ENCODE data around the gene ZNF569. TPM values are rescaled to one million over a fixed set of nuclear protein-coding genes. Genes with fewer than 3 reads are reported as not detected.

ZNF569 gene
- total and polyA plus RNA-seq, 2 donors (not counting 3 experiments of a cell fraction or from before 2014, with no cell fraction given) = 0.86 to 4.4 TPM

- H3K4me2 ChIP-seq (ENCODE audit: insufficient read depth, low read length) = peak overlapping the region; percentile 65
- no peaks in the 10 kb centered on the region for H3K4me1 ChIP-seq (ENCODE audit: control insufficient read depth, extremely low read depth, insufficient read depth, low read length)
- peak overlapping the region; percentile 72 for H3K9ac ChIP-seq (replicated peaks; ENCODE audit: extremely low read depth, insufficient read depth, low read length)
- BruUV-seq (replicated peaks) = no TSS peak
- no peaks in the 10 kb centered on the region for H4K20me1 ChIP-seq (replicated peaks; ENCODE audit: control insufficient read depth, extremely low read depth, insufficient read depth, low read length)
- no peaks in the 10 kb centered on the region for H3K79me2 ChIP-seq (ENCODE audit: control insufficient read depth, insufficient read depth, low read length)
- no peak for FAIRE-seq
- peak overlapping the region; percentile 5 to 79 (median 37) for H3K4me3 ChIP-seq (replicated peaks in 1 of 3; ENCODE audit: insufficient read depth in 1 of 3, low read depth in 1 of 3, low read length in 3 of 3)
- peak overlapping the region; percentile 30 for H3K27ac ChIP-seq (ENCODE audit: insufficient read depth, low read depth, low read length)
- no peak for DNase-seq (ENCODE audit: low read depth, low spot score)
- ChIA-PET POLR2A (no interaction called here), CTCF (no interaction called here)
- no peaks in the 10 kb centered on the region for H3K36me3 ChIP-seq (ENCODE audit: control insufficient read depth in 2 of 2, extremely low read depth in 1 of 2, insufficient read depth in 2 of 2, low read length in 2 of 2)
- no peak for TF ChIP-seq JUN (IDR thresholded peaks at IDR 0.05; ENCODE audit: borderline replicate concordance, insufficient read depth, insufficient read length, low read depth)
- no peaks in the 10 kb centered on the region for H3K9me3 ChIP-seq (replicated peaks; ENCODE audit: control insufficient read depth, insufficient read depth, low read length)
- H2AFZ ChIP-seq (ENCODE audit: low read depth, low read length) = peak overlapping the region; percentile 82
- no peaks in the 10 kb centered on the region for H3K27me3 ChIP-seq (ENCODE audit: control insufficient read depth in 2 of 2, insufficient read depth in 2 of 2, low read length in 2 of 2)
- intact Hi-C loops (cut with micrococcal nuclease) (loop anchor here (2.0 kb wide), 1 partner anchor 39 kb away; the partner anchor contains the start of gene ZNF569), dilution Hi-C loops (cut with MboI; ENCODE audit: extremely low pct_ligation_motif_present, low sequenced_read_pairs) (no loop called here)
- no peaks in the 10 kb centered on the region for H3K9me1 ChIP-seq (replicated peaks; ENCODE audit: control insufficient read depth, extremely low read depth, insufficient read depth, low read length)
Measured at GRCh38 chr19:37505958-37506386, 38.7 kb upstream of the ZNF569 start.

- POLR2A ChIA-PET = no interaction called here
- dilution Hi-C loops (cut with MboI; ENCODE audit: extremely low pct_ligation_motif_present, low sequenced_read_pairs) = no loop called here
- H3K79me2 ChIP-seq (ENCODE audit: control insufficient read depth, insufficient read depth, low read length) = no peaks in the 10 kb centered on the region
- no peaks in the 10 kb centered on the region for H3K4me1 ChIP-seq (ENCODE audit: control insufficient read depth, extremely low read depth, insufficient read depth, low read length)
- no peaks in the 10 kb centered on the region for H3K36me3 ChIP-seq (ENCODE audit: control insufficient read depth in 2 of 2, extremely low read depth in 1 of 2, insufficient read depth in 2 of 2, low read length in 2 of 2)
- H3K27me3 ChIP-seq (ENCODE audit: control insufficient read depth in 2 of 2, insufficient read depth in 2 of 2, low read length in 2 of 2) = no peaks in the 10 kb centered on the region
- BruUV-seq (replicated peaks) = no TSS peak
- H2AFZ ChIP-seq (ENCODE audit: low read depth, low read length) = no peak overlapping the region
- no peak overlapping the region for H3K9ac ChIP-seq (replicated peaks; ENCODE audit: extremely low read depth, insufficient read depth, low read length)
- FAIRE-seq = no peak
- no peak overlapping the region for H3K4me3 ChIP-seq (replicated peaks in 1 of 3; ENCODE audit: insufficient read depth in 1 of 3, low read depth in 1 of 3, low read length in 3 of 3)
- peaks cover 5% of the 10 kb centered on the region for H3K9me3 ChIP-seq (replicated peaks; ENCODE audit: control insufficient read depth, insufficient read depth, low read length)
- no peaks in the 10 kb centered on the region for H4K20me1 ChIP-seq (replicated peaks; ENCODE audit: control insufficient read depth, extremely low read depth, insufficient read depth, low read length)
- no peaks in the 10 kb centered on the region for H3K9me1 ChIP-seq (replicated peaks; ENCODE audit: control insufficient read depth, extremely low read depth, insufficient read depth, low read length)
- H3K4me2 ChIP-seq (ENCODE audit: insufficient read depth, low read length) = no peak overlapping the region
- CTCF ChIA-PET = no interaction called here
- no peak for DNase-seq (ENCODE audit: low read depth, low spot score)
- intact Hi-C loops (cut with micrococcal nuclease) = no loop called here
- H3K27ac ChIP-seq (ENCODE audit: insufficient read depth, low read depth, low read length) = no peak overlapping the region
- no peak for TF ChIP-seq POLR2A (IDR thresholded peaks at IDR 0.05; ENCODE audit: low read depth, low read length)
- no peak for TF ChIP-seq EZH2 (IDR thresholded peaks at IDR 0.05; ENCODE audit: borderline replicate concordance, low read depth, low read length, severe bottlenecking)
Measured at GRCh38 chr19:37492213-37492612, 25.0 kb upstream of the ZNF569 start.

Data from endothelial cell of umbilical vein (primary cell).